IMR-90 (cell line): ENCODE data around the gene MLF2. TPM values are rescaled to one million over a fixed set of nuclear protein-coding genes. Genes with fewer than 3 reads are reported as not detected.

Experiments
- ATAC-seq: fragments of 200-7000 bp; cut with Tn5 transposase; 2 replicates; pipeline ENCODE4 v1.9.1; 2020; ENCODE audit warnings: low read depth, mild to moderate bottlenecking, moderate library complexity
- BruUV-seq: library from RNA; stranded (reverse); fragments of 400-500 nt; replicated peaks from 2 replicates; lab custom pipeline; 2021; lab: Mats Ljungman, UMichigan
- CTCF ChIA-PET: fragments of 300-600 bp; formaldehyde crosslinking; extraction: SDS; loops from one replicate; lab custom pipeline; 2021; ENCODE audit warnings: antibody characterized with exemption; lab: Yijun Ruan, JAX
- POLR2A ChIA-PET: fragments of 300-600 bp; sonication (Branson Sonifier 250); formaldehyde crosslinking; loops from one replicate; lab custom pipeline; 2022; ENCODE audit warnings: antibody characterized with exemption; ENCODE audit not compliant: unreplicated experiment; lab: Charles Lee
- DNase-seq: peaks from one replicate; pipeline ENCODE4 v3.0.0; 2013
- H2AFZ ChIP-seq: replicated peaks from 2 replicates; pipeline ENCODE3; 2013; ENCODE audit warnings: low read length, mild to moderate bottlenecking; ENCODE audit not compliant: poor library complexity
- H2AK5ac ChIP-seq: 2 replicates; pipeline ENCODE4 v1.6.1; 2013; ENCODE audit warnings: low read depth, low read length, inconsistent platforms
- H2AK9ac ChIP-seq: replicated peaks from 2 replicates; pipeline ENCODE3; 2013; ENCODE audit warnings: mild to moderate bottlenecking, low read depth, low read length, moderate library complexity; ENCODE audit not compliant: poor library complexity
- H2BK120ac ChIP-seq: 2 replicates; pipeline ENCODE4 v1.6.1; 2013; ENCODE audit warnings: low read depth, low read length, inconsistent platforms
- H2BK15ac ChIP-seq: 3 replicates; pipeline ENCODE4 v1.6.1; 2013; ENCODE audit warnings: low read depth, low read length, inconsistent platforms
- H2BK20ac ChIP-seq: 2 replicates; pipeline ENCODE4 v1.6.1; 2013; ENCODE audit warnings: low read depth, mild to moderate bottlenecking, inconsistent platforms, low read length, moderate library complexity
- H2BK5ac ChIP-seq: 2 replicates; pipeline ENCODE4 v1.6.1; 2013; ENCODE audit warnings: mild to moderate bottlenecking, low read depth, low read length, inconsistent platforms; ENCODE audit not compliant: poor library complexity, severe bottlenecking
- H3K14ac ChIP-seq: replicated peaks from 2 replicates; pipeline ENCODE4 v1.6.1; 2013; ENCODE audit warnings: low read depth, low read length, inconsistent platforms
- H3K18ac ChIP-seq: 2 replicates; pipeline ENCODE4 v1.6.1; 2013; ENCODE audit warnings: low read depth, low read length, control low read depth
- H3K23ac ChIP-seq: 2 replicates; pipeline ENCODE4 v1.6.1; 2013; ENCODE audit warnings: low read depth, low read length, inconsistent platforms
- H3K27ac ChIP-seq: 2 replicates; pipeline ENCODE4 v1.5.1; 2013; ENCODE audit warnings: mild to moderate bottlenecking, control low read depth, low read length; ENCODE audit not compliant: insufficient read depth
- H3K27me3 ChIP-seq: 2 replicates; pipeline ENCODE4 v1.6.1; 2013; ENCODE audit warnings: low read length; ENCODE audit not compliant: control insufficient read depth, insufficient read depth
- H3K36me3 ChIP-seq: 2 replicates; pipeline ENCODE4 v1.6.1; 2013; ENCODE audit warnings: low read length, mixed read lengths; ENCODE audit not compliant: control insufficient read depth, insufficient read depth
- H3K4ac ChIP-seq: 2 replicates; pipeline ENCODE4 v1.6.1; 2013; ENCODE audit warnings: low read depth, low read length, inconsistent platforms
- H3K4me1 ChIP-seq: 2 replicates; pipeline ENCODE4 v1.6.1; 2013; ENCODE audit warnings: low read length, mixed read lengths; ENCODE audit not compliant: control insufficient read depth, insufficient read depth
- H3K4me2 ChIP-seq: 2 replicates; pipeline ENCODE4 v1.6.1; 2013; ENCODE audit warnings: low read depth, mild to moderate bottlenecking, control low read depth, low read length, moderate library complexity
- H3K4me3 ChIP-seq: 2 replicates; pipeline ENCODE4 v1.5.1; 2013; ENCODE audit warnings: low read depth, mild to moderate bottlenecking, control low read depth, low read length, moderate library complexity; ENCODE audit not compliant: insufficient read depth
- H3K56ac ChIP-seq: 2 replicates; pipeline ENCODE4 v1.6.1; 2013; ENCODE audit warnings: low read length, inconsistent platforms; ENCODE audit not compliant: insufficient read depth; ENCODE audit errors: extremely low read depth
- H3K79me1 ChIP-seq, 2 experiments: 2 replicates each; pipeline ENCODE4 v1.6.1; 2013; ENCODE audit warnings: low read length in 2 of 2, inconsistent platforms in 1 of 2, low read depth in 1 of 2
- H3K9ac ChIP-seq: 2 replicates; pipeline ENCODE4 v1.6.1; 2013; ENCODE audit warnings: low read depth, low read length, control low read depth
- H3K9me1 ChIP-seq: 2 replicates; pipeline ENCODE4 v1.6.1; 2013; ENCODE audit warnings: low read length, inconsistent platforms; ENCODE audit not compliant: insufficient read depth
- H3K9me3 ChIP-seq: 2 replicates; pipeline ENCODE4 v1.6.1; 2013; ENCODE audit warnings: low read length; ENCODE audit not compliant: control insufficient read depth, insufficient read depth
- H4K20me1 ChIP-seq: 2 replicates; pipeline ENCODE4 v1.6.1; 2013; ENCODE audit warnings: low read length, inconsistent platforms; ENCODE audit not compliant: insufficient read depth
- H4K5ac ChIP-seq: 2 replicates; pipeline ENCODE4 v1.6.1; 2013; ENCODE audit warnings: mild to moderate bottlenecking, low read depth, low read length, control low read depth
- H4K8ac ChIP-seq, 2 experiments: 2 replicates each; pipeline ENCODE4 v1.6.1; 2013; ENCODE audit warnings: low read depth in 2 of 2, low read length in 2 of 2, control low read depth in 1 of 2, inconsistent platforms in 1 of 2
- H4K91ac ChIP-seq: 2 replicates; pipeline ENCODE4 v1.6.1; 2013; ENCODE audit warnings: low read depth, low read length, inconsistent platforms; ENCODE audit not compliant: insufficient read depth
- BHLHE40 ChIP-seq: fragments of 150-350 bp; IDR thresholded peaks from 2 replicates; pipeline ENCODE4 v1.6.1; 2016; ENCODE audit warnings: mild to moderate bottlenecking, low read depth, low read length
- CEBPB ChIP-seq: IDR thresholded peaks from 2 replicates; pipeline ENCODE4 v1.6.1; 2012; ENCODE audit warnings: low read depth, low read length, improper control_type of control experiment
- CHD1 ChIP-seq: IDR thresholded peaks from 2 replicates; pipeline ENCODE4 v1.6.1; 2012; ENCODE audit warnings: low read depth, low read length, improper control_type of control experiment
- CTCF ChIP-seq: conservative IDR thresholded peaks from 2 replicates; pipeline ENCODE4 v1.5.1; 2012; ENCODE audit warnings: mild to moderate bottlenecking, low read depth, low read length, improper control_type of control experiment
- ELK1 ChIP-seq: fragments of 150-350 bp; IDR thresholded peaks from 2 replicates; pipeline ENCODE4 v1.6.1; 2016; ENCODE audit warnings: low read depth, mild to moderate bottlenecking, low read length, moderate library complexity, borderline replicate concordance
- FOS ChIP-seq: fragments of 150-350 bp; IDR thresholded peaks from 2 replicates; pipeline ENCODE4 v1.6.1; 2016; ENCODE audit warnings: low read depth, low read length
- MAFK ChIP-seq: IDR thresholded peaks from 2 replicates; pipeline ENCODE4 v1.6.1; 2012; ENCODE audit warnings: low read depth, low read length, improper control_type of control experiment
- MAZ ChIP-seq: IDR thresholded peaks from 2 replicates; pipeline ENCODE4 v1.6.1; 2012; ENCODE audit warnings: low read depth, mild to moderate bottlenecking, low read length, improper control_type of control experiment, moderate library complexity, borderline replicate concordance
- MXI1 ChIP-seq: IDR thresholded peaks from 2 replicates; pipeline ENCODE4 v1.6.1; 2012; ENCODE audit warnings: low read depth, mild to moderate bottlenecking, low read length, moderate library complexity, borderline replicate concordance
- NFE2L2 ChIP-seq: fragments of 150-350 bp; IDR thresholded peaks from 2 replicates; pipeline ENCODE4 v1.6.1; 2016; ENCODE audit warnings: low read depth, mild to moderate bottlenecking, low read length
- POLR2A ChIP-seq: IDR thresholded peaks from 2 replicates; pipeline ENCODE4 v1.6.1; 2012; ENCODE audit warnings: mild to moderate bottlenecking, low read depth, low read length
- RAD21 ChIP-seq: IDR thresholded peaks from 2 replicates; pipeline ENCODE4 v1.6.1; 2012; ENCODE audit warnings: low read length, improper control_type of control experiment
- RCOR1 ChIP-seq: IDR thresholded peaks from 2 replicates; pipeline ENCODE4 v1.6.1; 2012; ENCODE audit warnings: mild to moderate bottlenecking, low read length, improper control_type of control experiment; ENCODE audit not compliant: insufficient replicate concordance
- RFX5 ChIP-seq: IDR thresholded peaks from 2 replicates; pipeline ENCODE4 v1.8.0; 2012; ENCODE audit warnings: low read depth, mild to moderate bottlenecking, low read length, moderate library complexity
- SMC3 ChIP-seq: fragments of 150-350 bp; IDR thresholded peaks from 2 replicates; pipeline ENCODE4 v1.6.1; 2016; ENCODE audit warnings: low read depth, mild to moderate bottlenecking, antibody characterized with exemption, low read length, moderate library complexity
- USF2 ChIP-seq: fragments of 150-350 bp; IDR thresholded peaks from 2 replicates; pipeline ENCODE4 v1.6.1; 2017; ENCODE audit warnings: mild to moderate bottlenecking, antibody characterized with exemption, low read length, low read depth
- WGBS, 2 experiments: methylation state at CpG; one replicate each; pipeline versions ENCODE4 v1.1.5 to v1.1.7; 2013; ENCODE audit warnings: missing lambda C conversion rate in 2 of 2; ENCODE audit not compliant: insufficient read length in 1 of 2; ENCODE audit errors: extremely low coverage in 2 of 2; 5-methylcytosine and 5-hydroxymethylcytosine counted together
- dilution Hi-C: fragments of 300-500 bp; cut with HindIII; formaldehyde crosslinking; loops from one replicate; pipeline ENCODE4 v1.14.3; 2018; ENCODE audit warnings: low sequenced_read_pairs; ENCODE audit not compliant: unreplicated experiment
- in situ Hi-C: fragments of 300-500 bp; cut with MboI; formaldehyde crosslinking; loops from 3 replicates; pipeline ENCODE4 v1.14.3; 2019; ENCODE audit warnings: low sequenced_read_pairs, inconsistent platforms, mixed read lengths
- intact Hi-C: fragments of 100-400 bp; cut with micrococcal nuclease; formaldehyde crosslinking; loops from 2 replicates; pipeline ENCODE4 v1.10.0; 2022
- polyA plus RNA-seq, 3 experiments: library from polyadenylated mRNA; depleted of rRNA; stranded (reverse); fragments of >200 nt; gene quantifications; 2 replicates each; pipeline ENCODE4 v1.2.3, GENCODE V29; 2012; ENCODE audit warnings: low replicate concordance in 1 of 3
- total RNA-seq: library from RNA; depleted of rRNA; stranded (reverse); fragments of >200 nt; gene quantifications from 2 replicates; pipeline ENCODE4 v1.2.3, GENCODE V29; 2012

Gene MLF2
- total and polyA plus RNA-seq, 2 of the 4 experiments (the other 2 are of a cell fraction), result 236 to 403 TPM

GRCh38 chr12:6774499-6775062, 21.6 kb upstream of the MLF2 start:
- Histone ChIP-seq H3K9me1 (0 out of 2 replicates have a peak, but pooled peaks cover under 1% of the 10 kb centered on the region), H3K18ac (no peak overlapping the region), H3K27ac (no peak overlapping the region), H4K8ac (no peak overlapping the region), H3K4me2 (no peak overlapping the region), H4K5ac (no peak overlapping the region), H3K27me3 (no peaks in the 10 kb centered on the region), H3K4ac (no peak overlapping the region), H3K9ac (no peak overlapping the region), H3K9me3 (no peaks in the 10 kb centered on the region), H2AFZ (no peak overlapping the region), H2AK9ac (no peak overlapping the region), H2AK5ac (no peak overlapping the region), H2BK120ac (no peak overlapping the region), H2BK15ac (no peak overlapping the region), H3K4me3 (no peak overlapping the region), H3K56ac (no peak overlapping the region), H2BK5ac (no peak overlapping the region), H3K23ac (no peak overlapping the region), H3K36me3 (peaks cover 13% of the 10 kb centered on the region), H4K20me1 (peaks cover 7% of the 10 kb centered on the region), H2BK20ac (no peak overlapping the region), H3K79me1 (peaks cover 2 to 14% of the 10 kb centered on the region in 2 experiments; a peak in 3 of 4 replicates), H3K14ac (no peak overlapping the region), H3K4me1 (peaks cover 6% of the 10 kb centered on the region; the same call in 1 of the 2 replicates), H4K91ac (no peak overlapping the region)
- ChIA-PET CTCF (no interaction called here), POLR2A (interaction anchor here (0.7 kb wide), 2 partner anchors 7 to 9 kb away, joined by 4 read pairs; partner anchors contain the start of gene PTMS)
- intact Hi-C loops (no loop called here), in situ Hi-C loops (no loop called here), dilution Hi-C loops (no loop called here)
- ATAC-seq (no peak), DNase-seq (no peak)
- WGBS, 2 experiments, result 97% methylated on average over 12 of the region's 15 CpGs; no CpG with 5 or more reads in 1 of the 2 experiments
- no TSS peak for BruUV-seq
- TF ChIP-seq ELK1 (no peak), FOS (no peak), CEBPB (no peak), USF2 (no peak), MXI1 (no peak), CHD1 (no peak), RFX5 (no peak), RAD21 (no peak), NFE2L2 (no peak), POLR2A (no peak), MAZ (no peak), MAFK (no peak), CTCF (no peak), BHLHE40 (no peak), RCOR1 (no peak), SMC3 (no peak)
